Activated B cell treated with CpG ODN at 0.5 μM for 24 hours (primary cell): ENCODE measurements around the gene MIOX. TPM values are rescaled to one million over a fixed set of nuclear protein-coding genes. Genes with fewer than 3 reads are reported as not detected.

Source experiments
- ATAC-seq: fragments of 200-7000 bp; cut with Tn5 transposase; one replicate; pipeline ENCODE4 v1.10.0; 2021; ENCODE audit warnings: low read depth, mild to moderate bottlenecking, moderate library complexity
- CTCF ChIA-PET: fragments of 350-600 bp; sonication (Branson Sonifier 250); formaldehyde crosslinking; loops from one replicate; lab custom pipeline; 2021; ENCODE audit warnings: antibody characterized with exemption; lab: Charles Lee
- POLR2A ChIA-PET: fragments of 350-600 bp; sonication (Branson Sonifier 250); formaldehyde crosslinking; loops from one replicate; lab custom pipeline; 2021; ENCODE audit warnings: antibody characterized with exemption; lab: Charles Lee
- DNase-seq: peaks from one replicate; pipeline ENCODE4 v3.0.0; 2022
- H3K27ac Mint-ChIP-seq: one replicate; pipeline ENCODE4 v1.8.0; 2020; ENCODE audit warnings: mixed read lengths
- H3K27me3 Mint-ChIP-seq: one replicate; pipeline ENCODE4 v1.8.0; 2021; ENCODE audit warnings: mixed read lengths
- H3K36me3 Mint-ChIP-seq: one replicate; pipeline ENCODE4 v1.8.0; 2021; ENCODE audit warnings: low read depth, mixed read lengths
- H3K4me1 Mint-ChIP-seq: one replicate; pipeline ENCODE4 v1.8.0; 2021; ENCODE audit warnings: mixed read lengths
- H3K4me3 Mint-ChIP-seq: one replicate; pipeline ENCODE4 v1.8.0; 2020; ENCODE audit warnings: mild to moderate bottlenecking, mixed read lengths
- H3K9me3 Mint-ChIP-seq: one replicate; pipeline ENCODE4 v1.8.0; 2020; ENCODE audit warnings: mixed read lengths
- intact Hi-C: fragments of 100-400 bp; cut with micrococcal nuclease; formaldehyde crosslinking; loops from one replicate; pipeline ENCODE4 v1.15.1; 2024
- total RNA-seq: library from RNA; stranded (reverse); gene quantifications from 2 replicates; pipeline ENCODE4 v1.2.3, GENCODE V29; 2022
- TF ChIP-seq, protein P1 (sequence below): fragments of 200-600 bp; IDR thresholded peaks from one replicate; pipeline ENCODE4 v1.8.0; 2022; ENCODE audit warnings: antibody characterized with exemption, mild to moderate bottlenecking

MIOX gene
- total RNA-seq, 1 donor from 2014 or later = 0.22 TPM

GRCh38 chr22:50446708-50447575, 39.7 kb upstream of the MIOX start:
- intact Hi-C loops = no loop called here
- POLR2A ChIA-PET = no interaction called here

GRCh38 chr22:50447576-50448551, 38.8 kb upstream of the MIOX start:
- TF ChIP-seq, protein P1, sequence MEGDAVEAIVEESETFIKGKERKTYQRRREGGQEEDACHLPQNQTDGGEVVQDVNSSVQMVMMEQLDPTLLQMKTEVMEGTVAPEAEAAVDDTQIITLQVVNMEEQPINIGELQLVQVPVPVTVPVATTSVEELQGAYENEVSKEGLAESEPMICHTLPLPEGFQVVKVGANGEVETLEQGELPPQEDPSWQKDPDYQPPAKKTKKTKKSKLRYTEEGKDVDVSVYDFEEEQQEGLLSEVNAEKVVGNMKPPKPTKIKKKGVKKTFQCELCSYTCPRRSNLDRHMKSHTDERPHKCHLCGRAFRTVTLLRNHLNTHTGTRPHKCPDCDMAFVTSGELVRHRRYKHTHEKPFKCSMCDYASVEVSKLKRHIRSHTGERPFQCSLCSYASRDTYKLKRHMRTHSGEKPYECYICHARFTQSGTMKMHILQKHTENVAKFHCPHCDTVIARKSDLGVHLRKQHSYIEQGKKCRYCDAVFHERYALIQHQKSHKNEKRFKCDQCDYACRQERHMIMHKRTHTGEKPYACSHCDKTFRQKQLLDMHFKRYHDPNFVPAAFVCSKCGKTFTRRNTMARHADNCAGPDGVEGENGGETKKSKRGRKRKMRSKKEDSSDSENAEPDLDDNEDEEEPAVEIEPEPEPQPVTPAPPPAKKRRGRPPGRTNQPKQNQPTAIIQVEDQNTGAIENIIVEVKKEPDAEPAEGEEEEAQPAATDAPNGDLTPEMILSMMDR = no peak
- Mint-ChIP-seq H3K4me3 (no peak overlapping the region), H3K4me1 (peaks cover 27% of the 10 kb centered on the region), H3K27me3 (no peaks in the 10 kb centered on the region), H3K36me3 (peaks cover 69% of the 10 kb centered on the region), H3K9me3 (no peaks in the 10 kb centered on the region), H3K27ac (no peak overlapping the region)
- DNase-seq (no peak), ATAC-seq (no peak)
- CTCF ChIA-PET = no interaction called here
- POLR2A ChIA-PET = interaction anchor here (0.6 kb wide), 1 partner anchor 93 kb away, joined by 3 read pairs; no protein-coding TSS in a partner anchor
- intact Hi-C loops = no loop called here

More at GRCh38 chr22:50446708-50447575, 39.7 kb upstream of the MIOX start:
- Mint-ChIP-seq H3K4me3 (no peak overlapping the region), H3K27me3 (no peaks in the 10 kb centered on the region), H3K4me1 (peaks cover 27% of the 10 kb centered on the region), H3K36me3 (peaks cover 66% of the 10 kb centered on the region), H3K9me3 (no peaks in the 10 kb centered on the region), H3K27ac (no peak overlapping the region)
- DNase-seq (no peak), ATAC-seq (no peak)
- CTCF ChIA-PET = no interaction called here
- TF ChIP-seq, protein P1 = no peak

GRCh38 chr22:50452649-50453048, 34.0 kb upstream of the MIOX start:
- peaks cover 12% of the 10 kb centered on the region for H3K4me1 Mint-ChIP-seq
- ATAC-seq = no peak
- TF ChIP-seq, protein P1 = no peak
- H3K27me3 Mint-ChIP-seq = no peaks in the 10 kb centered on the region
- CTCF ChIA-PET = interaction anchor here (1.3 kb wide), 1 partner anchor 210 kb away, joined by 3 read pairs; no protein-coding TSS in a partner anchor
- no peak overlapping the region for H3K4me3 Mint-ChIP-seq
- POLR2A ChIA-PET = interaction anchor here (0.6 to 0.7 kb wide), 2 partner anchors 9 to 58 kb away, joined by 4 to 5 read pairs; no protein-coding TSS in a partner anchor
- intact Hi-C loops = no loop called here
- peaks cover 73% of the 10 kb centered on the region for H3K36me3 Mint-ChIP-seq
- H3K9me3 Mint-ChIP-seq = no peaks in the 10 kb centered on the region
- DNase-seq = no peak
- H3K27ac Mint-ChIP-seq = peak overlapping the region; percentile 61

- TF ChIP-seq, protein P1 = no peak
- ATAC-seq = no peak
- intact Hi-C loops = loop anchor here (5.0 kb wide), 1 partner anchor 43 kb away; no protein-coding TSS in a partner anchor
- peaks cover 5% of the 10 kb centered on the region for H3K4me1 Mint-ChIP-seq
- ChIA-PET POLR2A (no interaction called here), CTCF (no interaction called here)
- H3K4me3 Mint-ChIP-seq = no peak overlapping the region
- H3K36me3 Mint-ChIP-seq = peaks cover 71% of the 10 kb centered on the region
- no peaks in the 10 kb centered on the region for H3K9me3 Mint-ChIP-seq
- no peaks in the 10 kb centered on the region for H3K27me3 Mint-ChIP-seq
- H3K27ac Mint-ChIP-seq = no peak overlapping the region
- no peak for DNase-seq
Observed at GRCh38 chr22:50454556-50455075, 32.0 kb upstream of the MIOX start.
